Trophoblast cell (in vitro differentiated cells and primary cell): ENCODE results near the gene GAP43.

Experiments
- DNase-seq, 2 donors: peaks; one replicate each; pipeline ENCODE4 v3.0.0-alpha.2; 2016
- H2AFZ ChIP-seq: 2 replicates; pipeline ENCODE4 v1.6.1; 2013; ENCODE audit warnings: low read length, moderate library complexity, mild to moderate bottlenecking; ENCODE audit not compliant: insufficient read depth, poor library complexity
- H2AK5ac ChIP-seq: 2 replicates; pipeline ENCODE4 v1.6.1; 2013; ENCODE audit warnings: mild to moderate bottlenecking, low read length
- H2BK120ac ChIP-seq: 2 replicates; pipeline ENCODE4 v1.6.1; 2013; ENCODE audit warnings: low read length, mild to moderate bottlenecking, moderate library complexity; ENCODE audit not compliant: insufficient read depth, poor library complexity
- H2BK12ac ChIP-seq: 2 replicates; pipeline ENCODE4 v1.6.1; 2013; ENCODE audit warnings: mild to moderate bottlenecking, low read length, moderate library complexity
- H2BK5ac ChIP-seq: 2 replicates; pipeline ENCODE4 v1.6.1; 2013; ENCODE audit warnings: low read length, low read depth, moderate library complexity, mild to moderate bottlenecking; ENCODE audit not compliant: poor library complexity
- H3K14ac ChIP-seq: 2 replicates; pipeline ENCODE4 v1.6.1; 2013; ENCODE audit warnings: mild to moderate bottlenecking, low read length
- H3K18ac ChIP-seq: 2 replicates; pipeline ENCODE4 v1.6.1; 2013; ENCODE audit warnings: mild to moderate bottlenecking, low read length
- H3K23ac ChIP-seq: 2 replicates; pipeline ENCODE4 v1.6.1; 2013; ENCODE audit warnings: low read length
- H3K27ac ChIP-seq: 2 replicates; pipeline ENCODE4 v1.5.1; 2013; ENCODE audit warnings: low read depth, mild to moderate bottlenecking, inconsistent platforms, low read length, moderate library complexity
- H3K27me3 ChIP-seq: 2 replicates; pipeline ENCODE4 v1.6.1; 2013; ENCODE audit warnings: inconsistent platforms, mild to moderate bottlenecking, low read length, moderate library complexity; ENCODE audit not compliant: insufficient read depth
- H3K36me3 ChIP-seq, 2 experiments: 1 replicate in 1 of 2; 2 replicates in 1 of 2; pipeline ENCODE4 v1.6.1; 2013; ENCODE audit warnings: low read length in 2 of 2, mild to moderate bottlenecking in 2 of 2, moderate library complexity in 1 of 2; ENCODE audit not compliant: insufficient read depth in 2 of 2, control insufficient read depth in 1 of 2
- H3K4ac ChIP-seq: 2 replicates; pipeline ENCODE4 v1.6.1; 2013; ENCODE audit warnings: low read depth, mild to moderate bottlenecking, low read length, moderate library complexity
- H3K4me1 ChIP-seq, 2 experiments: 1 replicate in 1 of 2; 2 replicates in 1 of 2; pipeline ENCODE4 v1.6.1; 2013; ENCODE audit warnings: low read length in 2 of 2, mild to moderate bottlenecking in 2 of 2, moderate library complexity in 1 of 2; ENCODE audit not compliant: insufficient read depth in 2 of 2, control insufficient read depth in 1 of 2
- H3K4me2 ChIP-seq: 2 replicates; pipeline ENCODE4 v1.6.1; 2013; ENCODE audit warnings: inconsistent platforms, mild to moderate bottlenecking, low read length, moderate library complexity
- H3K4me3 ChIP-seq: 2 replicates; pipeline ENCODE4 v1.5.1; 2013; ENCODE audit warnings: mild to moderate bottlenecking, low read depth, low read length, inconsistent platforms
- H3K79me1 ChIP-seq: one replicate; pipeline ENCODE4 v1.6.1; 2013; ENCODE audit warnings: low read length
- H3K79me2 ChIP-seq: 2 replicates; pipeline ENCODE4 v1.6.1; 2013; ENCODE audit warnings: low read length, mild to moderate bottlenecking; ENCODE audit not compliant: control insufficient read depth, insufficient read depth, poor library complexity
- H3K9ac ChIP-seq: 2 replicates; pipeline ENCODE4 v1.6.1; 2013; ENCODE audit warnings: mild to moderate bottlenecking, low read length
- H3K9me3 ChIP-seq: 2 replicates; pipeline ENCODE4 v1.6.1; 2013; ENCODE audit warnings: low read depth, mild to moderate bottlenecking, control low read depth, inconsistent platforms, low read length; ENCODE audit not compliant: insufficient read depth
- H4K12ac ChIP-seq: 2 replicates; pipeline ENCODE4 v1.6.1; 2013; ENCODE audit warnings: low read depth, mild to moderate bottlenecking, low read length, moderate library complexity
- H4K8ac ChIP-seq: 2 replicates; pipeline ENCODE4 v1.6.1; 2013; ENCODE audit warnings: low read depth, mild to moderate bottlenecking, low read length, moderate library complexity
- H4K91ac ChIP-seq: one replicate; pipeline ENCODE4 v1.6.1; 2013; ENCODE audit warnings: low read depth, mild to moderate bottlenecking, low read length, moderate library complexity
- WGBS: extraction: QIAGEN DNeasy Blood & Tissue Kit; methylation state at CpG from one replicate; pipeline ENCODE4 v1.1.7; 2013; ENCODE audit warnings: missing lambda C conversion rate; ENCODE audit not compliant: insufficient read length, insufficient coverage; ENCODE audit errors: extremely low coverage; 5-methylcytosine and 5-hydroxymethylcytosine counted together

GAP43 gene

DNA sequence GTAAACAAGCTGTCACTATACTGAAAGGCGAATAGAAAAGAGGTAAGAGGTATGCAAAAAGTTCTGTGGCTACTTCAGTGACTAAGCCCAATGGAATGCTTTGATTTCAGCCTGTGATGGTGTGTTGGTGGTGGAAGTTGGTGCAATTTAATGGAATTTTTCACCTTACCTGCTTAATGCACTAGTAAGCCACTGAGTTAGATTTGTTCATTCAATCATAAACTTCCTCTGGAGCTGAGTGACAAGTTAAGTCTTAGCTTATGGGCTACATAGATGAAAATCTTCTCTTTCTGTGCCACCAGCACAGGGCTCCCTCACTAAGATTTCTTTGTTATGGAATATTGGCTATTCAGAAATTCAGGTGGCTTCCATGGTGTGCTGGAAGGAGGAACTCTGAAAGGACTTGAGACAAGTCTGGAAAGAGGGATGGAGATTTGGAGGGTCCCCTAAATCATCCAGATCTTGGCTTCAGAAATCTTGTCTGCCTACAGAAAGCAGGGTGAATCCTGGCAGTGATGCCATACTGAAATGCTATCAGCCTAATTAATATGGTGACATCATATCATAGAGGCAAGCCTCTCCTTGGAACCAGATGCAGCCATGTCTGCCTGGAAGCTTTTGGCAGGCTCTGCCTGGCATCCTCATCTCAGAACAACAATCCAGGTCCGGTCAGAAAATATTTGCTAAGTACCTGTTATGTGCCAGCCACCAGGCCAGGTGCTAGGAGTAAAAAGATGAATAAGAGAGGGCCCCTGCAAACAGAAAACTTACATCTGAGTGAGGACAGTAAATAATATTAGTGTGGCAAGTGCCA lies 8.1 kb upstream of the GAP43 start:
- Histone ChIP-seq H4K8ac (no peak overlapping the region), H2BK120ac (no peak overlapping the region), H4K12ac (no peak overlapping the region), H3K9ac (no peak overlapping the region), H3K23ac (no peak overlapping the region), H4K91ac (no peak overlapping the region), H3K79me1 (no peaks in the 10 kb centered on the region), H3K4me3 (no peak overlapping the region), H3K79me2 (no peaks in the 10 kb centered on the region), H3K9me3 (peaks cover 1% of the 10 kb centered on the region), H2BK12ac (no peak overlapping the region), H3K4me2 (no peak overlapping the region), H3K27ac (no peak overlapping the region), H2AK5ac (no peak overlapping the region), H3K14ac (no peak overlapping the region), H2BK5ac (no peak overlapping the region), H3K36me3 (no peaks in the 10 kb centered on the region), H3K4ac (no peak overlapping the region), H2AFZ (no peak overlapping the region), H3K27me3 (no peaks in the 10 kb centered on the region), H3K4me1 (peaks cover 3% of the 10 kb centered on the region in 2 experiments), H3K18ac (no peak overlapping the region)
- WGBS: no CpG with 5 or more reads among the region's 2 CpGs
- peak; percentile 9 to 46 for DNase-seq

DNA sequence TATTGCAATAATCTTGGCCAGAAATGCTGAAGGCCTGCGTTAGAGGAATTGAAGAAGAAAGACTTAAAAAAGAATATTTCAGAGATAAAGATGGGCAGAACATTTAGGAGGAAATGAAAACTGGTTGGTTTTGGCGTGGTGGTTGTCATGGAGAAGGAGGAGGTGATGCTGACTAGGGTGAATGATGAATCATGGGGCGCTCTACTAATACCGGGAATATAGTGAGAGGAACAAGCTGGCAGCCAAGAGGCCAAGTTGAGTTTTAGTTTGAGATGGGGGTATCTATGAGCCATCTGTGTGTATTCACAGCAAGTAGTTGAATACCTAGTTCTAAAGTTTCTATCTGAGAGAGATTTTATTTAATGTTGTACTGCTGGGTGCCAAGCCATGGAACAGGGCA lies 6.8 kb upstream of the GAP43 start:
- Histone ChIP-seq H3K18ac (no peak overlapping the region), H2BK5ac (no peak overlapping the region), H3K4me2 (no peak overlapping the region), H3K4ac (no peak overlapping the region), H3K9ac (no peak overlapping the region), H2BK12ac (no peak overlapping the region), H3K23ac (no peak overlapping the region), H3K4me3 (no peak overlapping the region), H4K12ac (no peak overlapping the region), H3K36me3 (no peaks in the 10 kb centered on the region), H3K79me2 (no peaks in the 10 kb centered on the region), H2BK120ac (no peak overlapping the region), H2AFZ (no peak overlapping the region), H3K79me1 (no peaks in the 10 kb centered on the region), H3K9me3 (peaks cover 1% of the 10 kb centered on the region), H3K14ac (no peak overlapping the region), H3K4me1 (peaks cover 3% of the 10 kb centered on the region in 2 experiments), H4K91ac (no peak overlapping the region), H3K27ac (no peak overlapping the region), H3K27me3 (no peaks in the 10 kb centered on the region), H4K8ac (no peak overlapping the region), H2AK5ac (no peak overlapping the region)
- DNase-seq: no peak
- no CpG with 5 or more reads among the region's 4 CpGs for WGBS

DNA sequence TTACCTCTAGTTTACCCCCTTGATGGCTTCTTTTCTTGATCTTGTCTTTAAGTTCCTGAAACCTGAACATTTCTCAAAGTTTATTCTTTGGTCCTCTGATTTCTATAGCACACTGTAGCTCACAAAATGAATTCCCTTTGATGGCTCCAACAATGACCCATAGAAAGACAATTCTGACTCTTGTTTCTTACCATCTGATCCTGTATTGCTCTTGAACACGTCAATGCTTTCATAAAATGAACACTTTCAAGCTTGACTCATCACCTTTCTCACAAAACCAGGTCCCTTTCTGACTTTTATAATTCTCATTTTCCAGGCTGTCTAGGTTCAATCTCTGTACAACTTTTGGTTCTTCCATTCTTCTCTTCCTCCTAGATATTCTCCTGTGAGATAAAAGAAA lies 5.7 kb upstream of the GAP43 start:
- no peak overlapping the region for H3K4me3 ChIP-seq
- H3K18ac ChIP-seq: no peak overlapping the region
- H3K4ac ChIP-seq: no peak overlapping the region
- H3K79me2 ChIP-seq: no peaks in the 10 kb centered on the region
- no peak overlapping the region for H3K27ac ChIP-seq
- H3K27me3 ChIP-seq: no peaks in the 10 kb centered on the region
- no peaks in the 10 kb centered on the region for H3K79me1 ChIP-seq
- no peak overlapping the region for H2BK5ac ChIP-seq
- H4K91ac ChIP-seq: no peak overlapping the region
- H3K9me3 ChIP-seq: peaks cover 1% of the 10 kb centered on the region
- H3K4me2 ChIP-seq: no peak overlapping the region
- H4K8ac ChIP-seq: no peak overlapping the region
- WGBS: no CpG with 5 or more reads among the region's 1 CpG
- no peak overlapping the region for H3K9ac ChIP-seq
- no peaks in the 10 kb centered on the region for H3K36me3 ChIP-seq
- H3K4me1 ChIP-seq: peaks cover 3% of the 10 kb centered on the region in 2 experiments
- no peak overlapping the region for H2AK5ac ChIP-seq
- no peak overlapping the region for H2BK12ac ChIP-seq
- no peak overlapping the region for H2AFZ ChIP-seq
- DNase-seq: no peak
- H3K14ac ChIP-seq: no peak overlapping the region
- no peak overlapping the region for H2BK120ac ChIP-seq
- no peak overlapping the region for H3K23ac ChIP-seq
- H4K12ac ChIP-seq: no peak overlapping the region

DNA sequence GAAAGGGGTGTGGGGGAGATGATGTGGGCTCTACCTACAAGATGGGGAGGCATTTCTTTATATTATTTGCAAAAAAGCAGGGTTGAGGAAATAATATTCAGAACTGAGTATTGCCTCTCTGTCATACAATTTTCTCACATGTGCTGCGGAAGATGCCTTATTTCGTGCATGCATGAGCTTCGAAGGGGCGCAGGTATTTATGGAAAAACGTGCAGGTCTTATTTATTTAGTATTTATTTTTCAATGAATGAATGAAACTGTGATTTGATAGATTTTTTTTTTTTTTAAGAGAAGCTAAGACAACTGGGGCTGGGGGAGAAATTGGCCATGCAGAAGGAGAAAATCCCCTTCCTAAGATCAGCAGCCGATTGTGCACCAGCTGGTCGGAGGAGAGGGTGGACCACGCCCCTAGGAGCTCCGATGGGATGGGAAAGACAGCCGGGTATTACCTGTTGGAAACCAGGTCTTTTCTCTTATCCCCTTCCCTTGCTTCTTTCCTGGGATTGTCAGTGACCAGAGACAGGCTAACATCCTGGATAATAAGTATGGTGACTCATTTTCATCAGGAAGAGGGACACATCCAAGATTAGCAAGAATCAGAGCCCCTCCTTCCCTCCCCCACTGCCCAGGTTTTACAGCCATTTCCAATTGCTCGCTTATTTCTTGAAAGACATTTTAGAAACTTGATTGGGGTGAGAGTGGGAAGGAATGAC lies 875 bp downstream of the GAP43 start:
- Histone ChIP-seq H3K36me3 (no peaks in the 10 kb centered on the region), H3K23ac (no peak overlapping the region), H3K4me1 (peaks cover 0 to 3% of the 10 kb centered on the region in 2 experiments), H2BK5ac (no peak overlapping the region), H2AFZ (no peak overlapping the region), H3K14ac (no peak overlapping the region), H2BK120ac (no peak overlapping the region), H3K4me3 (no peak overlapping the region), H2AK5ac (no peak overlapping the region), H3K9ac (no peak overlapping the region), H3K79me2 (no peaks in the 10 kb centered on the region), H4K12ac (no peak overlapping the region), H3K9me3 (peaks cover 1% of the 10 kb centered on the region), H3K27me3 (no peaks in the 10 kb centered on the region), H3K79me1 (no peaks in the 10 kb centered on the region), H2BK12ac (no peak overlapping the region), H4K8ac (no peak overlapping the region), H3K4me2 (peak overlapping the region; percentile 71), H3K4ac (no peak overlapping the region), H3K18ac (no peak overlapping the region), H4K91ac (no peak overlapping the region), H3K27ac (no peak overlapping the region)
- no CpG with 5 or more reads among the region's 11 CpGs for WGBS
- no peak for DNase-seq
